HG03469 (cell line): ENCODE measurements around the gene F11.
"Not testable (repeated sequence)": the region's sequence is repeated elsewhere in the genome, so short reads cannot be mapped to it uniquely, and the experiment has no call there.

Experiments
- ATAC-seq: cut with Tn5 transposase; IDR thresholded peaks from one replicate; pipeline ENCODE4 v1.9.1; 2021; ENCODE audit warnings: mild to moderate bottlenecking, moderate library complexity, moderate number of reproducible peaks; ENCODE audit not compliant: unreplicated experiment

F11 gene

GRCh38 chr4:186265683-186266652 lies at the start of gene F11:
Gene F11 (plus strand): TSS chr4:186266189. CDS start chr4:186267137, 948 bp downstream.
- no peak for ATAC-seq

GRCh38 chr4:186216465-186217024 lies 49.4 kb upstream of the F11 start:
- ATAC-seq: no peak

GRCh38 chr4:186217733-186218293 lies 48.2 kb upstream of the F11 start:
- no peak for ATAC-seq

GRCh38 chr4:186221624-186222023 lies 44.4 kb upstream of the F11 start:
- ATAC-seq: no peak

- no peak for ATAC-seq
Observed at GRCh38 chr4:186225848-186226247, 40.1 kb upstream of the F11 start.

GRCh38 chr4:186226521-186227189 lies 39.3 kb upstream of the F11 start:
- no peak for ATAC-seq

GRCh38 chr4:186227221-186227620 lies 38.8 kb upstream of the F11 start, which contains the start of gene KLKB1:
Gene KLKB1 (plus strand): TSS chr4:186227507. CDS start chr4:186228196, 689 bp downstream.
- ATAC-seq: no peak

GRCh38 chr4:186227744-186228513 lies 38.1 kb upstream of the F11 start:
- ATAC-seq: no peak

GRCh38 chr4:186228514-186228894 lies 37.5 kb upstream of the F11 start:
- no peak for ATAC-seq

GRCh38 chr4:186234367-186234766 lies 31.6 kb upstream of the F11 start:
- ATAC-seq: no peak

GRCh38 chr4:186236126-186236525 lies 29.9 kb upstream of the F11 start:
- ATAC-seq: no peak

- no peak for ATAC-seq
Observed at GRCh38 chr4:186240452-186240847, 25.5 kb upstream of the F11 start.

- no peak for ATAC-seq
Observed at GRCh38 chr4:186240848-186241491, 25.0 kb upstream of the F11 start.

- ATAC-seq: no peak
Observed at GRCh38 chr4:186241616-186242015, 24.4 kb upstream of the F11 start.

GRCh38 chr4:186242031-186242430 lies 24.0 kb upstream of the F11 start:
- ATAC-seq: not testable (repeated sequence)

GRCh38 chr4:186243331-186243730 lies 22.7 kb upstream of the F11 start:
- no peak for ATAC-seq

GRCh38 chr4:186244835-186245234 lies 21.2 kb upstream of the F11 start:
- ATAC-seq: no peak

GRCh38 chr4:186247062-186247752 lies 18.8 kb upstream of the F11 start:
- not testable (repeated sequence) for ATAC-seq

GRCh38 chr4:186248643-186249042 lies 17.3 kb upstream of the F11 start:
- no peak for ATAC-seq
